ENCODE measurements around the gene PNPLA2. TPM values are rescaled to one million over a fixed set of nuclear protein-coding genes. Genes with fewer than 3 reads are reported as not detected.

The PNPLA2 gene
- total RNA-seq, 4 donors from 2014 or later, result 39.7 to 79.4 (median 58.9) TPM

GRCh38 chr11:801097-801780 lies 17.5 kb upstream of the PNPLA2 start:
- peaks cover 0 to 67% (median 25%) of the 10 kb centered on the region in 3 donors for H3K4me1 ChIP-seq
- WGBS, 2 donors (ENCODE audit: low coverage in 1 of 2), result 87% methylated on average over 6 of the region's 20 CpGs; no CpG with 5 or more reads in 1 of the 2 donors

GRCh38 chr11:802018-802617 lies 16.6 kb upstream of the PNPLA2 start:
- no peak for TF ChIP-seq CTCF (IDR thresholded peaks at IDR 0.05)
- TF ChIP-seq EP300 (IDR thresholded peaks at IDR 0.05), result no peak
- TF ChIP-seq POLR2A (IDR thresholded peaks at IDR 0.05), result no peak
- TF ChIP-seq POLR2AphosphoS5 (IDR thresholded peaks at IDR 0.05), result no peak
- Histone ChIP-seq H3K4me3 (no peak overlapping the region), H3K27ac (no peak overlapping the region), H3K4me1 (peaks cover 0 to 59% (median 16%) of the 10 kb centered on the region in 3 donors), H3K9me3 (no peaks in the 10 kb centered on the region), H3K36me3 (peaks cover 0 to 49% of the 10 kb centered on the region in 2 donors), H3K27me3 (no peaks in the 10 kb centered on the region)
- WGBS, 2 donors (ENCODE audit: low coverage in 1 of 2), result no CpG with 5 or more reads among the region's 21 CpGs
- ATAC-seq, result no peak

More at GRCh38 chr11:801097-801780, 17.5 kb upstream of the PNPLA2 start:
- Histone ChIP-seq H3K27ac (no peak overlapping the region), H3K27me3 (no peaks in the 10 kb centered on the region), H3K9me3 (no peaks in the 10 kb centered on the region), H3K36me3 (peaks cover 0 to 49% of the 10 kb centered on the region in 2 donors), H3K4me3 (no peak overlapping the region)
- no peak for TF ChIP-seq POLR2AphosphoS5 (IDR thresholded peaks at IDR 0.05)
- no peak for TF ChIP-seq EP300 (IDR thresholded peaks at IDR 0.05)
- TF ChIP-seq POLR2A (IDR thresholded peaks at IDR 0.05), result no peak
- no peak for TF ChIP-seq CTCF (IDR thresholded peaks at IDR 0.05)
- no peak for ATAC-seq

DNA sequence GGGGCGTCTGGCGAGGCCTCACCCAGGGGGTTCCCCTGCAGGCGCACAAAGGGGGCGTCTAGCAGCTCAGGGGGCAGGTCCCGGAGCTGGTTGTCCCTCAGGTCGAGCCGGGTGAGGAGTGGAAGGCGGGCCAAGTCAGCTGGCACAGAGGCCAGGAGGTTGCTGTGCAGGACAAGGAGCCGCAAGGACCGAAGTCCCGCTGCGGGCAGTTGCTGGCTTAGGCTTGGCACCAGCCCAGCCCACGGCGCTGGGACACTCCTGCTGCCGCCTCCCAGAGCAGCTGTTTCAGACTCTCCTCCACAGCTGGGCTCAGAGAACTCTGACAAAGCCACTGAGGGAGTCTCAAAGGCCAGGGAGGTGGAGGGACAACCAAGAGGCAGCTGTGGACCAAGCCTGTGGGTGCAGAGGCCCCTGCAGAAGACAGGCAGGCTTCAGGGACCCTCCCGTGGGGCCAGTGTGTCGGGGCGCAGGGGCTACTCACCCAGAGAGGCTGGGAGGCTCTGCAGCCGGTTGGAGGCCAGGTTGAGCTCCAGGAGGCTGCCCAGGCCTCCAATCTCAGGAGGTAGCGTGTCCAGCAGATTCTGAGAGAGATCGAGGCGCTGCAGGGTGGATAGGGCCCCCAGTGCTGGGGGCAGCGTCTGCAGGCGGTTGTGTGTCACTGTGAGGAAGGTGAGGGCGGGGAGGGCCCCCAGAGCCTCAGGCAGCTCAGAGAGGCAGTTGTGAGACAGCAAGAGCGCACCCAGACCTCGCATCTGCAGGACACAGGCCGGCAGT lies 15.8 kb upstream of the PNPLA2 start:
- Histone ChIP-seq H3K27ac (no peak overlapping the region), H3K4me3 (no peak overlapping the region), H3K27me3 (no peaks in the 10 kb centered on the region), H3K36me3 (peaks cover 0 to 49% of the 10 kb centered on the region in 2 donors), H3K9me3 (no peaks in the 10 kb centered on the region), H3K4me1 (peaks cover 0 to 58% (median 16%) of the 10 kb centered on the region in 3 donors)
- 80% methylated on average over 2 of the region's 28 CpGs; no CpG with 5 or more reads in 1 of the 2 donors for WGBS, 2 donors (ENCODE audit: low coverage in 1 of 2)
- no peak for ATAC-seq
- no peak for TF ChIP-seq POLR2A (IDR thresholded peaks at IDR 0.05)
- TF ChIP-seq CTCF (IDR thresholded peaks at IDR 0.05), result no peak
- no peak for TF ChIP-seq POLR2AphosphoS5 (IDR thresholded peaks at IDR 0.05)
- TF ChIP-seq EP300 (IDR thresholded peaks at IDR 0.05), result no peak

GRCh38 chr11:803467-803742 lies 15.3 kb upstream of the PNPLA2 start:
- WGBS, 2 donors (ENCODE audit: low coverage in 1 of 2), result no CpG with 5 or more reads among the region's 8 CpGs
- no peak for TF ChIP-seq POLR2A (IDR thresholded peaks at IDR 0.05)
- no peak for TF ChIP-seq CTCF (IDR thresholded peaks at IDR 0.05)
- TF ChIP-seq POLR2AphosphoS5 (IDR thresholded peaks at IDR 0.05), result no peak
- no peak for TF ChIP-seq EP300 (IDR thresholded peaks at IDR 0.05)

More at GRCh38 chr11:803467-803742, 15.3 kb upstream of the PNPLA2 start:
- ATAC-seq, result no peak
- Histone ChIP-seq H3K27me3 (no peaks in the 10 kb centered on the region), H3K4me3 (no peak overlapping the region), H3K36me3 (peaks cover 0 to 49% of the 10 kb centered on the region in 2 donors), H3K9me3 (no peaks in the 10 kb centered on the region), H3K4me1 (peaks cover 0 to 58% (median 20%) of the 10 kb centered on the region in 3 donors), H3K27ac (no peak overlapping the region)

All from gastroesophageal sphincter (tissue), 4 donors.